ENCODE data around the gene HEATR5A.

DNA sequence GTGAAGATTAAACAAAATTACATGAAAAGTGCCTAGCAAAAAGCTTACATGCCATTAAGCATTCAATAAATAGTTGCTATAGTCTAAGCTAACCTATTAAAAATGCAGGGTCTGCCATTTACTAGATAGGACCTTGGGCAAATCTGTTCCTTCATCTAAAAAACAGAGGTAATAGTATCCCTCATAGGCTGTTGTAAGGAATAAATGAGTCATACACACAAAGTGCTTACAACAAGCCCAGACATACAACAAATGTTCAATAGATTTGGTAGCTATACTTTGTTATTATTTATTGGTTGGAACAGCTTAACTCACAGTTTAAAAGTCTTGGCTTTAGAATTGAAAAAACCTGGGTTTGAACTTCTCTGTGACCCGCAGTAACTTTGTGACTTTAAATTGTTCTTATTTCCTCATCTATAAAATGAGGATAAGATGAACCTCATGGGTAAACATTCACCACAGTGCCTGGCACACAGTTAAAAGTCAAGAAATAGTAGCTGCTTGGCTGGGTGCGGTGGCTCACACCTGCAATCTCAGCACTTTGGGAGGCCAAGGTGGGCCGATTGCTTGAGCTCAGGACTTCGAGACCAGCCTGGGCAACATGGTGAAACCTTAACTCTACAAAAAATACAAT, 24.7 kb downstream of the HEATR5A start:
- TF ChIP-seq EP300 (IDR thresholded peaks at IDR 0.05; ENCODE audit: borderline replicate concordance) (no peak), NFIC (IDR thresholded peaks at IDR 0.05) (no peak)

All from Ishikawa (cell line).